HepG2 (cell line): ENCODE results near the gene PTPRC. TPM values are rescaled to one million over a fixed set of nuclear protein-coding genes. Genes with fewer than 3 reads are reported as not detected.

Source experiments
- ATAC-seq: fragments of 200-7000 bp; cut with Tn5 transposase; 3 replicates; pipeline ENCODE4 v1.9.1; 2020; ENCODE audit warnings: mild to moderate bottlenecking, moderate library complexity
- BruUV-seq: library from RNA; stranded (reverse); fragments of 400-500 nt; replicated peaks from 2 replicates; lab custom pipeline; 2021; lab: Mats Ljungman, UMichigan
- CTCF ChIA-PET: fragments of 300-600 bp; formaldehyde crosslinking; extraction: SDS; loops from one replicate; lab custom pipeline; 2021; ENCODE audit warnings: low total read pairs, inconsistent platforms, low intra/inter-chr PET ratio; lab: Yijun Ruan, JAX
- POLR2A ChIA-PET: fragments of 350-600 bp; sonication (Branson Sonifier 250); formaldehyde crosslinking; loops from one replicate; lab custom pipeline; 2020; ENCODE audit warnings: antibody characterized with exemption, inconsistent platforms; lab: Yijun Ruan, JAX
- DNase-seq: peaks from one replicate; pipeline ENCODE4 v3.0.0-alpha.2; 2015; ENCODE audit warnings: low spot score
- FAIRE-seq: peaks from 3 replicates; lab custom pipeline; 2011; peaks lifted over from hg19 to GRCh38; lab: Jason Lieb, UNC
- H2AFZ ChIP-seq: one replicate; pipeline ENCODE4 v1.6.1; 2011; ENCODE audit warnings: low read length, inconsistent platforms
- H3K27ac ChIP-seq: fragments of 300-600 bp; 3 replicates; pipeline ENCODE4 v1.8.0; 2011; ENCODE audit warnings: mixed run types, mild to moderate bottlenecking, mixed read lengths, low read length, inconsistent platforms; ENCODE audit not compliant: insufficient read depth; ENCODE audit errors: extremely low read length
- H3K27me3 ChIP-seq, 2 experiments: fragments of 200-600 bp in 1 of 2; 2 replicates in 1 of 2; 3 replicates in 1 of 2; pipeline versions ENCODE4 v1.6.0 to v1.8.0; 2011; ENCODE audit warnings: low read length in 2 of 2, mild to moderate bottlenecking in 2 of 2, moderate library complexity in 2 of 2, inconsistent platforms in 1 of 2; ENCODE audit not compliant: insufficient read depth in 2 of 2, control insufficient read depth in 1 of 2
- H3K36me3 ChIP-seq, 2 experiments: fragments of 200-600 bp in 1 of 2; replicated peaks in 1 of 2; 2 replicates in 1 of 2; 3 replicates in 1 of 2; pipeline versions ENCODE4 v1.5.1 to v1.8.0; 2011; ENCODE audit warnings: low read length in 2 of 2, inconsistent platforms in 1 of 2; ENCODE audit not compliant: insufficient read depth in 2 of 2, control insufficient read depth in 1 of 2
- H3K4me1 ChIP-seq: 2 replicates; pipeline ENCODE4 v1.5.1; 2012; ENCODE audit warnings: low read length, inconsistent platforms; ENCODE audit not compliant: insufficient read depth
- H3K4me2 ChIP-seq: 2 replicates; pipeline ENCODE4 v1.6.0; 2011; ENCODE audit warnings: low read depth, low read length, inconsistent platforms
- H3K4me3 ChIP-seq, 3 experiments: fragments of 200-600 bp in 1 of 3; sonication (generic), shearing (Covaris generic) in 1 of 3; replicated peaks in 1 of 3; 2 replicates each; pipeline ENCODE4 v1.5.1; 2011 to 2016; ENCODE audit warnings: low read length in 3 of 3, inconsistent platforms in 2 of 3, low read depth in 2 of 3, mild to moderate bottlenecking in 2 of 3, control low read depth in 1 of 3, mixed read lengths in 1 of 3; ENCODE audit not compliant: insufficient read depth in 1 of 3
- H3K79me2 ChIP-seq: one replicate; pipeline ENCODE4 v1.6.1; 2011; ENCODE audit warnings: low read length, inconsistent platforms; ENCODE audit not compliant: insufficient read depth
- H3K9ac ChIP-seq: 2 replicates; pipeline ENCODE4 v1.6.0; 2011; ENCODE audit warnings: mild to moderate bottlenecking, low read depth, low read length, inconsistent platforms; ENCODE audit not compliant: insufficient read depth
- H3K9me3 ChIP-seq: 2 replicates; pipeline ENCODE4 v1.5.1; 2012; ENCODE audit warnings: mild to moderate bottlenecking, low read length
- H4K20me1 ChIP-seq: 2 replicates; pipeline ENCODE4 v1.6.0; 2011; ENCODE audit warnings: inconsistent platforms, mild to moderate bottlenecking, low read length, moderate library complexity; ENCODE audit not compliant: insufficient read depth
- JUND ChIP-seq: sonication (generic); formaldehyde crosslinking; IDR thresholded peaks from 2 replicates; pipeline ENCODE4 v1.8.0; 2022; ENCODE audit warnings: mild to moderate bottlenecking, missing genetic modification reagents
- KLF11 ChIP-seq: IDR thresholded peaks from 2 replicates; pipeline ENCODE4 v1.6.1; 2016; ENCODE audit warnings: missing compliant biosample characterization
- NFIC ChIP-seq: IDR thresholded peaks from 2 replicates; pipeline ENCODE4 v1.6.1; 2012; ENCODE audit warnings: mild to moderate bottlenecking, low read length, inconsistent platforms
- TFDP2 ChIP-seq: sonication (generic); formaldehyde crosslinking; IDR thresholded peaks from 2 replicates; pipeline ENCODE4 v1.4.0; 2020; ENCODE audit warnings: missing genetic modification reagents
- WGBS: methylation state at CpG from one replicate; pipeline ENCODE4 v1.1.6; 2017; ENCODE audit warnings: low lambda C conversion rate; 5-methylcytosine and 5-hydroxymethylcytosine counted together
- in situ Hi-C: cut with HindIII; loops from 2 replicates; pipeline ENCODE4 v1.10.0; 2017; ENCODE audit warnings: low pct_unique_long_range_greater_than_20kb; ENCODE audit not compliant: extremely low pct_ligation_motif_present
- intact Hi-C: fragments of 100-400 bp; cut with micrococcal nuclease; formaldehyde crosslinking; loops from one replicate; pipeline ENCODE4 v1.10.0; 2022; ENCODE audit not compliant: unreplicated experiment
- polyA plus RNA-seq, 8 experiments: library from polyadenylated mRNA; depleted of rRNA in 3 of 8; stranded (reverse) in 7 of 8; unstranded in 1 of 8; fragments of >200 nt; fragmentation: Illumina TruSeq in 4 of 8; extraction: Trizol in 4 of 8; gene quantifications; 2 replicates each; pipeline versions ENCODE4 v1.2.1 to v1.2.3, GENCODE V29; 2011 to 2016; ENCODE audit warnings: low read depth in 4 of 8, missing spikeins in 1 of 8, mixed read lengths in 1 of 8; ENCODE audit not compliant: insufficient read depth in 1 of 8
- total RNA-seq, 5 experiments: library from RNA; depleted of rRNA; stranded (reverse); fragments of >200 nt; fragmentation: Illumina TruSeq; extraction: Trizol; gene quantifications; 2 replicates each; pipeline ENCODE4 v1.2.3, GENCODE V29; 2016; ENCODE audit warnings: low read depth in 1 of 5
- TF ChIP-seq, protein P1 (sequence below): IDR thresholded peaks from 2 replicates; pipeline ENCODE4 v1.6.1; 2016; ENCODE audit warnings: missing genetic modification reagents, missing compliant biosample characterization
- TF ChIP-seq, protein P2 (sequence below): sonication (generic); formaldehyde crosslinking; IDR thresholded peaks from 2 replicates; pipeline ENCODE4 v1.4.0; 2020; ENCODE audit warnings: missing genetic modification reagents
- TF ChIP-seq, protein P3 (sequence below): sonication (generic); formaldehyde crosslinking; IDR thresholded peaks from 2 replicates; pipeline ENCODE4 v1.4.0; 2020; ENCODE audit warnings: missing genetic modification reagents, borderline replicate concordance

The PTPRC gene
- total and polyA plus RNA-seq, 2 of the 13 experiments (the other 11 are each of a cell fraction or from before 2014, with no cell fraction given) = not detected

DNA sequence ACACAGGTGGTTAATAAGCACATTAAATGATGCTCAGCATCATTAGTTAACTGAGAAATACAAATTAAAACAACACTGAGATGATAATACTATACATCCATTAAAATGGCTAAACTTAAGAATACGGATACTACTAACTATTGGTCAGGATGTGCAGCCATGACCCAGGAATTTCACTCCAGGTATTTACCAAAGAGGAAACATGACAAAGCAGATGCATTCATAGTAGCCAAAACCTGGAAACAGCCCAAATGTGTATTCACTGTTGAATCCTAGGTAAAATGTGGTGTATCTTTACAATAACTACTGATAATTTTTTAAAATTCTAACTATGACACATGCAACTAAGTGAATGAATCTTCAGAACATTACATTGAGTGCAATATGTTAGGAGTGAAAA, 73.0 kb downstream of the PTPRC start:
- ATAC-seq (no peak), FAIRE-seq (no peak)
- Histone ChIP-seq H4K20me1 (no peaks in the 10 kb centered on the region), H3K79me2 (no peaks in the 10 kb centered on the region), H3K36me3 (no peaks in the 10 kb centered on the region), H2AFZ (no peak overlapping the region), H3K27ac (no peak overlapping the region), H3K27me3 (no peaks in the 10 kb centered on the region), H3K9me3 (no peaks in the 10 kb centered on the region), H3K4me2 (no peak overlapping the region), H3K4me3 (no peak overlapping the region), H3K9ac (no peak overlapping the region), H3K4me1 (no peaks in the 10 kb centered on the region)
- 0% methylated on average over 1 of the region's 1 CpG for WGBS
- POLR2A ChIA-PET = no interaction called here
- CTCF ChIA-PET = no interaction called here
- intact Hi-C loops (no loop called here), in situ Hi-C loops (no loop called here)
- BruUV-seq = no TSS peak
- TF ChIP-seq, protein P1, sequence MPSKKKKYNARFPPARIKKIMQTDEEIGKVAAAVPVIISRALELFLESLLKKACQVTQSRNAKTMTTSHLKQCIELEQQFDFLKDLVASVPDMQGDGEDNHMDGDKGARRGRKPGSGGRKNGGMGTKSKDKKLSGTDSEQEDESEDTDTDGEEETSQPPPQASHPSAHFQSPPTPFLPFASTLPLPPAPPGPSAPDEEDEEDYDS (CRISPR knock-in tag) = no peak
- no peak for TF ChIP-seq TFDP2 (CRISPR knock-in tag)
- TF ChIP-seq, protein P2, sequence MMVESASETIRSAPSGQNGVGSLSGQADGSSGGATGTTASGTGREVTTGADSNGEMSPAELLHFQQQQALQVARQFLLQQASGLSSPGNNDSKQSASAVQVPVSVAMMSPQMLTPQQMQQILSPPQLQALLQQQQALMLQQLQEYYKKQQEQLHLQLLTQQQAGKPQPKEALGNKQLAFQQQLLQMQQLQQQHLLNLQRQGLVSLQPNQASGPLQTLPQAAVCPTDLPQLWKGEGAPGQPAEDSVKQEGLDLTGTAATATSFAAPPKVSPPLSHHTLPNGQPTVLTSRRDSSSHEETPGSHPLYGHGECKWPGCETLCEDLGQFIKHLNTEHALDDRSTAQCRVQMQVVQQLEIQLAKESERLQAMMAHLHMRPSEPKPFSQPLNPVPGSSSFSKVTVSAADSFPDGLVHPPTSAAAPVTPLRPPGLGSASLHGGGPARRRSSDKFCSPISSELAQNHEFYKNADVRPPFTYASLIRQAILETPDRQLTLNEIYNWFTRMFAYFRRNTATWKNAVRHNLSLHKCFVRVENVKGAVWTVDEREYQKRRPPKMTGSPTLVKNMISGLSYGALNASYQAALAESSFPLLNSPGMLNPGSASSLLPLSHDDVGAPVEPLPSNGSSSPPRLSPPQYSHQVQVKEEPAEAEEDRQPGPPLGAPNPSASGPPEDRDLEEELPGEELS (CRISPR knock-in tag) = no peak
- TF ChIP-seq, protein P3, sequence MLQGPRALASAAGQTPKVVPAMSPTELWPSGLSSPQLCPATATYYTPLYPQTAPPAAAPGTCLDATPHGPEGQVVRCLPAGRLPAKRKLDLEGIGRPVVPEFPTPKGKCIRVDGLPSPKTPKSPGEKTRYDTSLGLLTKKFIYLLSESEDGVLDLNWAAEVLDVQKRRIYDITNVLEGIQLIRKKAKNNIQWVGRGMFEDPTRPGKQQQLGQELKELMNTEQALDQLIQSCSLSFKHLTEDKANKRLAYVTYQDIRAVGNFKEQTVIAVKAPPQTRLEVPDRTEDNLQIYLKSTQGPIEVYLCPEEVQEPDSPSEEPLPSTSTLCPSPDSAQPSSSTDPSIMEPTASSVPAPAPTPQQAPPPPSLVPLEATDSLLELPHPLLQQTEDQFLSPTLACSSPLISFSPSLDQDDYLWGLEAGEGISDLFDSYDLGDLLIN (CRISPR knock-in tag) = no peak
- no peak for TF ChIP-seq KLF11 (CRISPR knock-in tag)
- TF ChIP-seq NFIC = no peak
- no peak for TF ChIP-seq JUND (CRISPR knock-in tag)
- TF ChIP-seq, all 625 proteins: peak for 0
- no peak for DNase-seq
